ENCODE results near the gene C2CD2.

DNA sequence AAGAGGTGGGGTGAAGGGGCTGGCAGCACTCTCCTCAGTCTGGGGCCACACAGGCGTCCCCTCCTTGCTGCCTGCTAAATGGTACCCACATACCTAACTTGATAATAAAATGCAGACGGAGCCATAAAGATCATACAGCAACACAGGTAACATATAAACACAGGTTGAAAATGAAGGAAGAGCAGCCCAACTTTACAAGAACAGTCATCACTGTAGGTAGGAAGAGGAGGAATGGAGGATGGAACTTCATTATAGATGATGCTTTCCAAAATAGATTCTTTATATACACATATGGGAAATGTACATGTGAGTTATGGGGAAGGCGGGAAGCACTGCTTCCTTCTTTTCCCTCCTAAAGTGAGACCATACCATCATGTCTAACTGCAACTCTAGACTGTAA is 13.4 kb downstream of the C2CD2 start:
- TF ChIP-seq, protein P1, sequence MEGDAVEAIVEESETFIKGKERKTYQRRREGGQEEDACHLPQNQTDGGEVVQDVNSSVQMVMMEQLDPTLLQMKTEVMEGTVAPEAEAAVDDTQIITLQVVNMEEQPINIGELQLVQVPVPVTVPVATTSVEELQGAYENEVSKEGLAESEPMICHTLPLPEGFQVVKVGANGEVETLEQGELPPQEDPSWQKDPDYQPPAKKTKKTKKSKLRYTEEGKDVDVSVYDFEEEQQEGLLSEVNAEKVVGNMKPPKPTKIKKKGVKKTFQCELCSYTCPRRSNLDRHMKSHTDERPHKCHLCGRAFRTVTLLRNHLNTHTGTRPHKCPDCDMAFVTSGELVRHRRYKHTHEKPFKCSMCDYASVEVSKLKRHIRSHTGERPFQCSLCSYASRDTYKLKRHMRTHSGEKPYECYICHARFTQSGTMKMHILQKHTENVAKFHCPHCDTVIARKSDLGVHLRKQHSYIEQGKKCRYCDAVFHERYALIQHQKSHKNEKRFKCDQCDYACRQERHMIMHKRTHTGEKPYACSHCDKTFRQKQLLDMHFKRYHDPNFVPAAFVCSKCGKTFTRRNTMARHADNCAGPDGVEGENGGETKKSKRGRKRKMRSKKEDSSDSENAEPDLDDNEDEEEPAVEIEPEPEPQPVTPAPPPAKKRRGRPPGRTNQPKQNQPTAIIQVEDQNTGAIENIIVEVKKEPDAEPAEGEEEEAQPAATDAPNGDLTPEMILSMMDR (conservative IDR thresholded peaks at IDR 0.05; ENCODE audit: low read depth, low read length) = no peak
- TF ChIP-seq EZH2 (IDR thresholded peaks at IDR 0.05; ENCODE audit: low read length, unreplicated experiment) = no peak
- TF ChIP-seq EZH2phosphoT487 (IDR thresholded peaks at IDR 0.05; ENCODE audit: borderline replicate concordance, low read length) = no peak

All from PC-3 (cell line).